ENCODE data around the gene UBFD1. TPM values are rescaled to one million over a fixed set of nuclear protein-coding genes. Genes with fewer than 3 reads are reported as not detected.

Gene UBFD1
- total RNA-seq, 1 experiment from 2014 or later = 78.6 TPM

DNA sequence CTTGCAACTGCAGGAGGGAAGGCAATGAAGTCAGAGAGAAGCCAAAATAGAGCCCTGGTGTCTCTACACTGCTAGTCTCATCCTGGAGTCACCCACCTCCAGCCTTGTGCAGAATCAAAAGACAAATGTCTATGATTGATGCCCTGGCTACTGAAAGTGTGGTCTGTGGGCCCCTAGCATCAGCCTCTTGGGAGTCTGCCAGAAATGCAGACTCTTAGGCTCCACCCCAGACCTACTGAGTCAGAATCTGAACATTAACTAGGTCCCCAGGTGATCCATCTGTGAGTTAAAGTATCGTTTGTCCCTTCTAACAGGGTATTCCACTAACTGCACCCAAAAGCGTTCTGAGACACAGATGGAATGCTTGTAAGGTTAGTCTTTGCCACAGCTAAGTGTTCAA, 21.6 kb upstream of the UBFD1 start:
- Histone ChIP-seq H3K36me3 (ENCODE audit: control insufficient read depth, insufficient read depth, low read length) (no peaks in the 10 kb centered on the region; the same call in 1 of the 2 replicates), H3K9me3 (no peaks in the 10 kb centered on the region), H3K4me1 (no peaks in the 10 kb centered on the region), H3K27me3 (replicated peaks; ENCODE audit: control insufficient read depth, insufficient read depth, low read length) (no peaks in the 10 kb centered on the region), H3K4me3 (ENCODE audit: low read depth, low read length) (no peak overlapping the region)
- H3K9me3 Mint-ChIP-seq (ENCODE audit: unreplicated experiment) = no peaks in the 10 kb centered on the region
- ChIA-PET CTCF (no interaction called here), POLR2A (no interaction called here)
- H3K4me3 Mint-ChIP-seq (ENCODE audit: unreplicated experiment) = no peak overlapping the region
- intact Hi-C loops (cut with micrococcal nuclease; ENCODE audit: unreplicated experiment) = no loop called here
- H3K4me1 Mint-ChIP-seq (ENCODE audit: low read depth, unreplicated experiment) = no peaks in the 10 kb centered on the region
- H3K27ac Mint-ChIP-seq (ENCODE audit: unreplicated experiment) = no peak overlapping the region
- no peaks in the 10 kb centered on the region for H3K27me3 Mint-ChIP-seq (ENCODE audit: insufficient read depth, unreplicated experiment)
- no peak for DNase-seq
- BruUV-seq (replicated peaks) = no TSS peak
- no peak for TF ChIP-seq CTCF (IDR thresholded peaks at IDR 0.05; ENCODE audit: insufficient read depth in 1 of 2, low read depth in 1 of 2, low read length in 1 of 2, severe bottlenecking in 1 of 2, unreplicated experiment in 1 of 2)
- peaks cover 18% of the 10 kb centered on the region for H3K36me3 Mint-ChIP-seq (ENCODE audit: insufficient read depth, unreplicated experiment)

DNA sequence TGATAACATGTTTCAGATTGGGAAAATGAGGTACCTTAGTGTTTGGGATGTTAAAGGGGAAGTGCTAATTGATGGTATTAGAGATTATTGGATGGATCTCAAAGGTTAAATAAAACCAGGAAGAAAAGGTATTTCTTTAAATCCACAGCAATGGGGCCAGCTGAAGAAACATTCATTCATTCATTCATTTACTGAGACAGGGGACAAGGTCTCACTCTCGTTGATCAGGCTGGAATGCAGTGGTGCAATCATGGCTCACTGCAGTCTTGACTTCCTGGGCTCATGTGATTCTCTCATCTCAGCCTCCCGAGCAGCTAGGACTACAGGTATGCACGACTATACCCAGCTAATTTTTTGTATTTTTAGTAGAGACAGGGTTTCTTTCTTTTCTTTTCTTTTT, 20.1 kb upstream of the UBFD1 start:
- peak in 1 of 2 experiments; percentile 20 for DNase-seq
- Mint-ChIP-seq H3K4me3 (ENCODE audit: unreplicated experiment) (no peak overlapping the region), H3K36me3 (ENCODE audit: insufficient read depth, unreplicated experiment) (peaks cover 30% of the 10 kb centered on the region), H3K4me1 (ENCODE audit: low read depth, unreplicated experiment) (no peaks in the 10 kb centered on the region), H3K27ac (ENCODE audit: unreplicated experiment) (no peak overlapping the region), H3K9me3 (ENCODE audit: unreplicated experiment) (no peaks in the 10 kb centered on the region), H3K27me3 (ENCODE audit: insufficient read depth, unreplicated experiment) (no peaks in the 10 kb centered on the region)
- H3K4me3 ChIP-seq (ENCODE audit: low read depth, low read length) = no peak overlapping the region
- TF ChIP-seq CTCF (IDR thresholded peaks at IDR 0.05; ENCODE audit: insufficient read depth in 1 of 2, low read depth in 1 of 2, low read length in 1 of 2, severe bottlenecking in 1 of 2, unreplicated experiment in 1 of 2) = no peak
- H3K27me3 ChIP-seq (replicated peaks; ENCODE audit: control insufficient read depth, insufficient read depth, low read length) = no peaks in the 10 kb centered on the region
- no TSS peak for BruUV-seq (replicated peaks)
- H3K36me3 ChIP-seq (ENCODE audit: control insufficient read depth, insufficient read depth, low read length) = no peaks in the 10 kb centered on the region; the same call in 1 of the 2 replicates
- H3K9me3 ChIP-seq = no peaks in the 10 kb centered on the region
- no peaks in the 10 kb centered on the region for H3K4me1 ChIP-seq
- intact Hi-C loops (cut with micrococcal nuclease; ENCODE audit: unreplicated experiment) = no loop called here
- ChIA-PET POLR2A (no interaction called here), CTCF (no interaction called here)

DNA sequence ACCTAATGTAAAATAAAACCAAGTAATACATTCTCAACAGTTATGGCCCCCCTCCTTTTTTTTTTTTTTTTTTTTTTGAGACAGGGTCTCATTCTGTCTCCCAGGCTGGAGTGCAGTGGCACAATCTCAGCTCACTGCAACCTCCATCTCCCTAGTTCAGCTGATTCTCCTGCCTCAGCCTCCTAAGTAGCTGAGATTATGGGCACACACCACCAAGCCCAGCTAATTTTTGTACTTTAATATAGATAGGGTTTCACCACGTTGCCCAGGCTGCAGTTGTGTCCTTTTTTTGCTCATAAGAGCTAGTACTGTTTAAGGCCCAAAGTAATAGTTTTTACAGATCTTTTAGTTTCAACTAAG, 18.6 kb upstream of the UBFD1 start:
- no peaks in the 10 kb centered on the region for H3K4me1 Mint-ChIP-seq (ENCODE audit: low read depth, unreplicated experiment)
- peaks cover 26% of the 10 kb centered on the region for H3K36me3 Mint-ChIP-seq (ENCODE audit: insufficient read depth, unreplicated experiment)
- H3K4me1 ChIP-seq = no peaks in the 10 kb centered on the region
- intact Hi-C loops (cut with micrococcal nuclease; ENCODE audit: unreplicated experiment) = no loop called here
- H3K27ac Mint-ChIP-seq (ENCODE audit: unreplicated experiment) = peak overlapping the region; percentile 42
- H3K4me3 Mint-ChIP-seq (ENCODE audit: unreplicated experiment) = no peak overlapping the region
- H3K36me3 ChIP-seq (ENCODE audit: control insufficient read depth, insufficient read depth, low read length) = no peaks in the 10 kb centered on the region; the same call in 1 of the 2 replicates
- H3K4me3 ChIP-seq (ENCODE audit: low read depth, low read length) = no peak overlapping the region
- no peaks in the 10 kb centered on the region for H3K27me3 Mint-ChIP-seq (ENCODE audit: insufficient read depth, unreplicated experiment)
- H3K9me3 ChIP-seq = no peaks in the 10 kb centered on the region
- no peak for DNase-seq
- ChIA-PET POLR2A (interaction anchor here (0.6 kb wide), 1 partner anchor 18 kb away, joined by 8 read pairs; the partner anchor contains the start of gene EARS2), CTCF (interaction anchor here (1.0 kb wide), 1 partner anchor 19 kb away, joined by 3 read pairs; the partner anchor contains the start of gene UBFD1)
- BruUV-seq (replicated peaks) = no TSS peak
- TF ChIP-seq CTCF (IDR thresholded peaks at IDR 0.05; ENCODE audit: insufficient read depth in 1 of 2, low read depth in 1 of 2, low read length in 1 of 2, severe bottlenecking in 1 of 2, unreplicated experiment in 1 of 2) = no peak
- H3K9me3 Mint-ChIP-seq (ENCODE audit: unreplicated experiment) = no peaks in the 10 kb centered on the region
- H3K27me3 ChIP-seq (replicated peaks; ENCODE audit: control insufficient read depth, insufficient read depth, low read length) = no peaks in the 10 kb centered on the region
